Neuronal stem cell (in vitro differentiated cells): ENCODE data around the gene FMOD.

Experiments
- DNase-seq: peaks from one replicate; pipeline ENCODE4 v3.0.0-alpha.2; 2013; ENCODE audit warnings: low spot score
- H2AFZ ChIP-seq: one replicate; pipeline ENCODE4 v1.6.1; 2013; ENCODE audit warnings: mild to moderate bottlenecking, low read length, inconsistent platforms
- H2AK5ac ChIP-seq: 2 replicates; pipeline ENCODE4 v1.6.1; 2013; ENCODE audit warnings: low read depth, mild to moderate bottlenecking, inconsistent platforms, low read length, moderate library complexity, mixed read lengths
- H2BK120ac ChIP-seq: 2 replicates; pipeline ENCODE4 v1.6.1; 2013; ENCODE audit warnings: low read depth, mild to moderate bottlenecking, inconsistent platforms, low read length, moderate library complexity, mixed read lengths
- H2BK12ac ChIP-seq: one replicate; pipeline ENCODE4 v1.6.1; 2013; ENCODE audit warnings: low read length, inconsistent platforms
- H2BK15ac ChIP-seq: 2 replicates; pipeline ENCODE4 v1.6.1; 2013; ENCODE audit warnings: mild to moderate bottlenecking, low read length, inconsistent platforms, mixed read lengths
- H2BK5ac ChIP-seq: one replicate; pipeline ENCODE4 v1.6.1; 2013; ENCODE audit warnings: inconsistent platforms, mild to moderate bottlenecking, low read length, moderate library complexity
- H3K14ac ChIP-seq: one replicate; pipeline ENCODE4 v1.6.1; 2013; ENCODE audit warnings: low read length, inconsistent platforms
- H3K18ac ChIP-seq: 2 replicates; pipeline ENCODE4 v1.6.1; 2013; ENCODE audit warnings: low read length, inconsistent platforms
- H3K23ac ChIP-seq: 2 replicates; pipeline ENCODE4 v1.6.1; 2013; ENCODE audit warnings: low read depth, mild to moderate bottlenecking, mixed read lengths, low read length, inconsistent platforms; ENCODE audit not compliant: poor library complexity
- H3K27ac ChIP-seq: replicated peaks from 3 replicates; pipeline ENCODE4 v1.5.1; 2013; ENCODE audit warnings: low read length, inconsistent platforms
- H3K27me3 ChIP-seq, 3 experiments: 2 replicates each; pipeline ENCODE4 v1.6.1; 2013; ENCODE audit warnings: low read length in 3 of 3, mild to moderate bottlenecking in 2 of 3, inconsistent platforms in 1 of 3, low read depth in 1 of 3, mixed read lengths in 1 of 3, moderate library complexity in 1 of 3; ENCODE audit not compliant: control insufficient read depth in 3 of 3, insufficient read depth in 3 of 3
- H3K36me3 ChIP-seq, 2 donors: replicated peaks in 1 of 2; 2 replicates each; pipeline ENCODE4 v1.6.1; 2013; ENCODE audit warnings: low read length in 2 of 2; ENCODE audit not compliant: control insufficient read depth in 2 of 2, insufficient read depth in 2 of 2
- H3K4ac ChIP-seq: 2 replicates; pipeline ENCODE4 v1.6.1; 2013; ENCODE audit warnings: inconsistent platforms, mild to moderate bottlenecking, low read length, moderate library complexity
- H3K4me1 ChIP-seq, 2 donors: 1 replicate in 1 of 2; 2 replicates in 1 of 2; pipeline ENCODE4 v1.6.1; 2013; ENCODE audit warnings: low read length in 2 of 2, low read depth in 1 of 2; ENCODE audit not compliant: control insufficient read depth in 2 of 2, insufficient read depth in 1 of 2
- H3K4me2 ChIP-seq: one replicate; pipeline ENCODE4 v1.6.1; 2013; ENCODE audit warnings: mild to moderate bottlenecking, low read length, inconsistent platforms; ENCODE audit not compliant: insufficient read depth, poor library complexity, severe bottlenecking
- H3K4me3 ChIP-seq, 2 donors: 2 replicates each; pipeline ENCODE4 v1.5.1; 2013; ENCODE audit warnings: low read length in 2 of 2, mild to moderate bottlenecking in 2 of 2, inconsistent platforms in 1 of 2, moderate library complexity in 1 of 2
- H3K79me1 ChIP-seq: one replicate; pipeline ENCODE4 v1.6.1; 2013; ENCODE audit warnings: low read depth, mild to moderate bottlenecking, inconsistent platforms, low read length, moderate library complexity
- H3K9ac ChIP-seq: one replicate; pipeline ENCODE4 v1.6.1; 2013; ENCODE audit warnings: mild to moderate bottlenecking, low read depth, low read length, inconsistent platforms; ENCODE audit not compliant: poor library complexity
- H3K9me3 ChIP-seq, 2 donors: replicated peaks in 1 of 2; 2 replicates each; pipeline versions ENCODE3 to v1.6.1; 2013; ENCODE audit warnings: low read length in 2 of 2, mild to moderate bottlenecking in 2 of 2, inconsistent platforms in 1 of 2, low read depth in 1 of 2, mixed read lengths in 1 of 2, moderate library complexity in 1 of 2; ENCODE audit not compliant: control insufficient read depth in 2 of 2, insufficient read depth in 1 of 2
- H4K8ac ChIP-seq: one replicate; pipeline ENCODE4 v1.6.1; 2013; ENCODE audit warnings: low read depth, mild to moderate bottlenecking, inconsistent platforms, low read length, moderate library complexity
- H4K91ac ChIP-seq: one replicate; pipeline ENCODE4 v1.6.1; 2013; ENCODE audit warnings: low read length, low read depth, mild to moderate bottlenecking, inconsistent platforms; ENCODE audit not compliant: poor library complexity
- WGBS, 2 donors: extraction: QIAGEN DNeasy Blood & Tissue Kit; methylation state at CpG; one replicate each; pipeline ENCODE4 v1.1.7; 2013; ENCODE audit warnings: missing lambda C conversion rate in 2 of 2, mixed read lengths in 1 of 2; ENCODE audit not compliant: insufficient read length in 2 of 2, insufficient replicate concordance in 1 of 2; ENCODE audit errors: extremely low coverage in 2 of 2; 5-methylcytosine and 5-hydroxymethylcytosine counted together

Gene FMOD

GRCh38 chr1:203366476-203366875 is 15.6 kb upstream of the FMOD start:
- WGBS, 2 donors: no CpG with 5 or more reads among the region's 3 CpGs
- no peak overlapping the region for H3K18ac ChIP-seq
- H3K4me1 ChIP-seq: peaks cover 0 to 17% of the 10 kb centered on the region in 2 donors
- H2AK5ac ChIP-seq: no peak overlapping the region
- H2BK12ac ChIP-seq: no peak overlapping the region
- H4K8ac ChIP-seq: no peak overlapping the region
- no peak overlapping the region for H4K91ac ChIP-seq
- no peak overlapping the region for H3K27ac ChIP-seq
- H3K14ac ChIP-seq: no peak overlapping the region
- H3K23ac ChIP-seq: no peak overlapping the region
- H2AFZ ChIP-seq: no peak overlapping the region
- no peak overlapping the region for H3K9ac ChIP-seq
- no peak for DNase-seq
- H2BK15ac ChIP-seq: no peak overlapping the region
- H3K4ac ChIP-seq: no peak overlapping the region
- no peaks in the 10 kb centered on the region for H3K79me1 ChIP-seq
- peaks cover 0 to 25% (median 2%) of the 10 kb centered on the region in 3 experiments for H3K27me3 ChIP-seq
- H2BK5ac ChIP-seq: no peak overlapping the region
- H3K4me3 ChIP-seq: no peak overlapping the region
- H3K36me3 ChIP-seq: no peaks in the 10 kb centered on the region
- no peak overlapping the region for H3K4me2 ChIP-seq
- H3K9me3 ChIP-seq: no peaks in the 10 kb centered on the region
- no peak overlapping the region for H2BK120ac ChIP-seq

GRCh38 chr1:203364806-203365205 is 13.9 kb upstream of the FMOD start:
- H4K91ac ChIP-seq: no peak overlapping the region
- H4K8ac ChIP-seq: no peak overlapping the region
- H3K14ac ChIP-seq: no peak overlapping the region
- no peak overlapping the region for H2BK12ac ChIP-seq
- no peak overlapping the region for H2BK120ac ChIP-seq
- H3K4me2 ChIP-seq: no peak overlapping the region
- H3K23ac ChIP-seq: no peak overlapping the region
- no peak overlapping the region for H3K18ac ChIP-seq
- H2BK5ac ChIP-seq: no peak overlapping the region
- no peak overlapping the region for H3K4me3 ChIP-seq
- no peak for DNase-seq
- H2AFZ ChIP-seq: no peak overlapping the region
- H3K27me3 ChIP-seq: peaks cover 0 to 36% (median 0%) of the 10 kb centered on the region in 3 experiments
- no peak overlapping the region for H3K9ac ChIP-seq
- H2BK15ac ChIP-seq: no peak overlapping the region
- no peaks in the 10 kb centered on the region for H3K36me3 ChIP-seq
- no peaks in the 10 kb centered on the region for H3K79me1 ChIP-seq
- H3K9me3 ChIP-seq: no peaks in the 10 kb centered on the region
- H3K27ac ChIP-seq: no peak overlapping the region
- no peak overlapping the region for H2AK5ac ChIP-seq
- WGBS, 2 donors: no CpG with 5 or more reads among the region's 4 CpGs
- H3K4ac ChIP-seq: no peak overlapping the region
- peaks cover 0 to 22% of the 10 kb centered on the region in 2 donors for H3K4me1 ChIP-seq

- Histone ChIP-seq H3K4me3 (no peak overlapping the region), H3K27ac (no peak overlapping the region), H3K27me3 (peaks cover 0 to 39% (median 0%) of the 10 kb centered on the region in 3 experiments), H4K91ac (no peak overlapping the region), H3K79me1 (no peaks in the 10 kb centered on the region), H3K23ac (no peak overlapping the region), H2BK5ac (no peak overlapping the region), H4K8ac (no peak overlapping the region), H3K4me1 (peaks cover 0 to 22% of the 10 kb centered on the region in 2 donors), H3K9me3 (no peaks in the 10 kb centered on the region), H3K4me2 (no peak overlapping the region), H3K9ac (no peak overlapping the region), H3K18ac (no peak overlapping the region), H2BK120ac (no peak overlapping the region), H2BK12ac (no peak overlapping the region), H3K4ac (no peak overlapping the region), H2BK15ac (no peak overlapping the region), H2AK5ac (no peak overlapping the region), H2AFZ (no peak overlapping the region), H3K36me3 (no peaks in the 10 kb centered on the region), H3K14ac (no peak overlapping the region)
- no peak for DNase-seq
- whole genome bisulfite sequencing, 2 donors: no CpG with 5 or more reads among the region's 13 CpGs
Observed at GRCh38 chr1:203364094-203364801, 13.3 kb upstream of the FMOD start.

DNA sequence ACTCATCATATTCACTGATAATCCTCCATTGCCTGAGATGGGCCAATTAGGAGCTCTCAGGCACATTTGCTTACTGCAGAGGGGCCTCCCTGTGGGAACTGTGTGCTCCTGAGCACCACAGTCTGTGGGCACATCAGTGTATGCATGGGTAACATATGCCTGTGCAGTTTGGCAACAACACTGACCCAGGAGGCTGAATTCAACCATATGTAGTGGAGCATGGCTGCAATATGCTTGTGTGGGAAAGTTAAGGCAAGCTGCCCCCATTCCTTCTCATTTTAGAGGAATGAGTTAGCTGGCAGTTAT is 11.8 kb upstream of the FMOD start:
- Histone ChIP-seq H2AK5ac (no peak overlapping the region), H2BK15ac (no peak overlapping the region), H3K14ac (no peak overlapping the region), H3K79me1 (no peaks in the 10 kb centered on the region), H3K4me3 (no peak overlapping the region), H2BK120ac (no peak overlapping the region), H2BK12ac (no peak overlapping the region), H3K4me2 (no peak overlapping the region), H3K23ac (no peak overlapping the region), H3K9me3 (no peaks in the 10 kb centered on the region), H3K27ac (no peak overlapping the region), H3K18ac (no peak overlapping the region), H3K4me1 (peaks cover 0 to 22% of the 10 kb centered on the region in 2 donors), H3K36me3 (no peaks in the 10 kb centered on the region), H3K27me3 (peaks cover 0 to 43% (median 0%) of the 10 kb centered on the region in 3 experiments), H2BK5ac (no peak overlapping the region), H4K91ac (no peak overlapping the region), H2AFZ (no peak overlapping the region), H4K8ac (no peak overlapping the region), H3K9ac (no peak overlapping the region), H3K4ac (no peak overlapping the region)
- DNase-seq: no peak
